ENCODE measurements around the gene TNFRSF8. TPM values are rescaled to one million over a fixed set of nuclear protein-coding genes. Genes with fewer than 3 reads are reported as not detected.
A peak's percentile ranks its signal among the peaks of the same experiment; 100 is the strongest.

The TNFRSF8 gene
- total RNA-seq, 1 donor from 2014 or later = 2.2 TPM

DNA sequence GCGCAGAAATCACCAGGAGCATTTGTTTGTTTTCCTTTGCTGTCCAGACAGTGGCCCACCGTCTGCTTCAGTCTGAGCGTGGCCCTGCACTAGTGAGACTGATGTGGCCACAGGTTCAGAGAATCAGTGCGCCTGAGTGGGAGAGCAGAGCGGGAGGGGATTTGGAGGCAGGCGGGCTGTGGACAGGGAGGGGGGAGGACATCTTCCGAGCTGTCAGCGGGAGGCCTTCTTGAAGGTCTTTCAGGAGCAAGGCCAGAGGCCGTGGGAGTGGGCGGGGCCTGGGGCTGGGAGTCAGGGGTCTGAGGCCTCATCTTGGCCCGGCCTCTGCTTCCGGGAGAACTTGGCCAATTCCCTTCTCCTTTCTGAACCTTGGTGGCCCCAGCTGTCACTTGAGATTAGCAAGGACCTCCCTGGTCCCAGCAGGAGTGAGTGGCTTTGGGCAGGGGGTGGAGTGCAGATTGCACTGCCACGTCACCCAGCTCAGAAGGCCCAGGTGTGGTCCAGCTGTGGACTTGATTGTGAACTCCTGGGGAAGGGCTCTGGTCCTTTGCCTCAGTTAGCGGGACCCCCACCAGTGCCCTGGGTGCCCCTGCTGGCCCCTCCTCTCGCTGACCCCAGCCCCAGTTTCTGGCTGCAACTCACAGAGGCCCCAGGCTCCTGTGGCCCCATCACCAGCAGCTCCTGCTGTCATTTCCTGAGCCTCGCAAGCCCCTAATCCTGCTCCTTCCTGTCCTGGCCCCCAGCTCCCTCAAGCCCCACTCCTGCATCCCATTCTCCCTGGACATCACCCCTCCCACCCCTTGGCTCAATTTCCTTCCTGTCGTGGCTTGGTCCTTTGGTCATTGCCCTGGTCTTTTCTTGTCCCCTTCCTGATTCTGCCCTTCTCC lies 112.1 kb downstream of the TNFRSF8 start:
- ATAC-seq (ENCODE audit: low read depth) (no peak), DNase-seq (no peak)
- intact Hi-C loops (cut with micrococcal nuclease) = no loop called here
- Mint-ChIP-seq H3K4me3 (no peak overlapping the region), H3K27me3 (no peaks in the 10 kb centered on the region), H3K36me3 (ENCODE audit: low read depth) (peaks cover 44% of the 10 kb centered on the region), H3K27ac (peak overlapping the region; percentile 59), H3K9me3 (no peaks in the 10 kb centered on the region), H3K4me1 (peaks cover 91% of the 10 kb centered on the region)
- POLR2A ChIA-PET = interaction anchor here (0.7 to 1.6 kb wide), 6 partner anchors 8 to 27 kb away, joined by 3 to 5 read pairs (median 4); partner anchors contain the start of gene TNFRSF1B
- CTCF ChIA-PET = interaction anchor here (0.5 to 8.2 kb wide), 3 partner anchors 8 to 50 kb away, joined by 3 to 36 read pairs (median 4); no protein-coding TSS in a partner anchor
- TF ChIP-seq CTCF (IDR thresholded peaks at IDR 0.05) = no peak

GRCh38 chr1:12176298-12177118 lies 113.4 kb downstream of the TNFRSF8 start:
- POLR2A ChIA-PET = interaction anchor here (0.6 to 2.3 kb wide), 6 partner anchors 9 to 50 kb away, joined by 3 to 17 read pairs (median 4); partner anchors contain the start of gene TNFRSF1B
- ATAC-seq (ENCODE audit: low read depth) (no peak), DNase-seq (no peak)
- peaks cover 46% of the 10 kb centered on the region for H3K36me3 Mint-ChIP-seq (ENCODE audit: low read depth)
- no peak for TF ChIP-seq CTCF (IDR thresholded peaks at IDR 0.05)
- H3K4me3 Mint-ChIP-seq = no peak overlapping the region
- peaks cover 90% of the 10 kb centered on the region for H3K4me1 Mint-ChIP-seq
- intact Hi-C loops (cut with micrococcal nuclease) = no loop called here
- H3K9me3 Mint-ChIP-seq = no peaks in the 10 kb centered on the region
- H3K27ac Mint-ChIP-seq = no peak overlapping the region
- H3K27me3 Mint-ChIP-seq = no peaks in the 10 kb centered on the region
- CTCF ChIA-PET = interaction anchor here (0.9 to 8.2 kb wide), 2 partner anchors 14 to 52 kb away, joined by 3 to 36 read pairs; no protein-coding TSS in a partner anchor

DNA sequence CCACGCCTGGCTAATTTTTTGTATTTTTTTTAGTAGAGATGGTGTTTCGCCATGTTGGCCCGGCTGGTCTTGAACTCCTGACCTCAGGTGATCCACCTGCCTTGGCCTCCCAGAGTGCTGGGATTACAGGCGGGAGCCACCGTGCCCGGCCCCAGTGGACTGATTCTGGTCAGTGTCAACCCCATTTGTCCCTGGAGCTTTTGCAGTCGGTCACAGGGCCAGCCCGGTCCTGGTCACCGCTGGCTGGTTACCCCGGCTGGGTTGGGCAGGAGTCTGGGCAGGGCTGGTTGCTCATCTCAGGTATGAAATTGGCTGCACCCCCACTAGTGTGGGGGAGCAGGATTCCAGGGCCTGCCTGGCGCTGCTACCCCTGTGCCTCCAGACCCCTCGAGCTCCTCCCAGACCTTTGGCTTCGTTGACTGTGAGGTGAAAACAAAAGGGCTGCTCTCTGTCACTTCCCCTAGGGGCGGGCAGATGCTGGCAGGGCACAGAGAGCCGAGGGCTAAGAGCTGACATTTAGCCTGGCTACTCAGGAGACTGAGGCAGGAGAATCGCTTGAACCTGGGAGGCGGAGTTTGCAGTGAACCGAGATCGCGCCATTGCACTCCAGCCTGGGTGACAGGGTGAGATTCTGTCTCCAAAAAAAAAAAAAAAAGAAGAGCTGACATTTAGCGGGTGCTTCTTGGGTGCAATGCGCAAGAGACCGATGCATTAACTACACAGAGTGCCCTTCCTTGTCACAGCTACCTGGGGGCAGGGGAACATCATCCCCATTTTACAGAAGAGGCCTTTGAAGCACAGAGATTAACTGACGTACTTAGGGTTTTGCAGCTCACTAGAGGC lies 114.3 kb downstream of the TNFRSF8 start:
- Mint-ChIP-seq H3K4me3 (no peak overlapping the region), H3K27ac (no peak overlapping the region), H3K36me3 (ENCODE audit: low read depth) (peaks cover 51% of the 10 kb centered on the region), H3K4me1 (peaks cover 89% of the 10 kb centered on the region), H3K27me3 (no peaks in the 10 kb centered on the region), H3K9me3 (no peaks in the 10 kb centered on the region)
- intact Hi-C loops (cut with micrococcal nuclease) = no loop called here
- CTCF ChIA-PET = interaction anchor here (0.6 to 8.2 kb wide), 4 partner anchors 9 to 52 kb away, joined by 3 to 36 read pairs (median 4); no protein-coding TSS in a partner anchor
- TF ChIP-seq CTCF (IDR thresholded peaks at IDR 0.05) = no peak
- DNase-seq = no peak
- ATAC-seq (ENCODE audit: low read depth) = no peak
- POLR2A ChIA-PET = interaction anchor here (0.6 to 2.3 kb wide), 5 partner anchors 9 to 51 kb away, joined by 3 to 17 read pairs (median 3); partner anchors contain the start of gene TNFRSF1B

GRCh38 chr1:12177999-12178441 lies 114.9 kb downstream of the TNFRSF8 start:
- no peaks in the 10 kb centered on the region for H3K27me3 Mint-ChIP-seq
- H3K4me3 Mint-ChIP-seq = peak overlapping the region; percentile 42
- H3K36me3 Mint-ChIP-seq (ENCODE audit: low read depth) = peaks cover 49% of the 10 kb centered on the region
- ChIA-PET CTCF (interaction anchor here (0.6 to 8.2 kb wide), 3 partner anchors 9 to 53 kb away, joined by 3 to 36 read pairs (median 5); no protein-coding TSS in a partner anchor), POLR2A (interaction anchor here (1.7 to 2.3 kb wide), 2 partner anchors 10 to 52 kb away, joined by 4 to 17 read pairs; partner anchors contain the start of gene TNFRSF1B)
- intact Hi-C loops (cut with micrococcal nuclease) = loop anchor here (2.0 kb wide), 1 partner anchor 27 kb away; no protein-coding TSS in a partner anchor
- H3K4me1 Mint-ChIP-seq = peaks cover 89% of the 10 kb centered on the region
- DNase-seq (no peak), ATAC-seq (ENCODE audit: low read depth) (no peak)
- no peak for TF ChIP-seq CTCF (IDR thresholded peaks at IDR 0.05)
- H3K9me3 Mint-ChIP-seq = no peaks in the 10 kb centered on the region
- peak overlapping the region; percentile 18 for H3K27ac Mint-ChIP-seq

Measured in activated B cell treated with CpG ODN at 0.5 μM for 24 hours (primary cell).